GM18508 (cell line): Measurements from ENCODE around the gene FSHB.
A peak's percentile ranks its signal among the peaks of the same experiment; 100 is the strongest.
"Not testable (repeated sequence)": the region's sequence is repeated elsewhere in the genome, so short reads cannot be mapped to it uniquely, and the experiment has no call there.

Experiments
- ATAC-seq: cut with Tn5 transposase; IDR thresholded peaks from one replicate; pipeline ENCODE4 v1.9.1; 2021; ENCODE audit warnings: moderate number of reproducible peaks; ENCODE audit not compliant: insufficient read depth, unreplicated experiment

FSHB gene

GRCh38 chr11:30260813-30261212 is 30.0 kb downstream of the FSHB start:
- peak; percentile 97 for ATAC-seq

GRCh38 chr11:30261821-30262220 is 31.0 kb downstream of the FSHB start:
- no peak for ATAC-seq

DNA sequence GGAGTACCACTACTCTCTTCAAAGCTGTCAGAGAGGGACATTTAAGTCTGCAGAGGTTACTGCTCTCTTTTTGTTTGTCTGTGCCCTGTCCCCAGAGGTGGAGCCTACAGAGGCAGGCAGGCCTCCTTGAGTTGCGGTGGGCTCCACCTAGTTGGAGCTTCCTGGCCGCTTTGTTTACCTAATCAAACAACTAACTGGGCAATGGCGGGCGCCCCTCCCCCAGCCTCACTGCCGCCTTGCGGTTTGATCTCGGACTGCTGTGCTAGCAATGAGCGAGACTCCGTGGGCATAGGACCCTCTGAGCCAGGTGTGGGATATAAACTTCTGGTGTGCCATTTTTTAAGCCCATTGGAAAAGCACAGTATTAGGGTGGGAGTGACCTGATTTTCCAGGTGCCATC is 37.8 kb downstream of the FSHB start:
- ATAC-seq: not testable (repeated sequence)

DNA sequence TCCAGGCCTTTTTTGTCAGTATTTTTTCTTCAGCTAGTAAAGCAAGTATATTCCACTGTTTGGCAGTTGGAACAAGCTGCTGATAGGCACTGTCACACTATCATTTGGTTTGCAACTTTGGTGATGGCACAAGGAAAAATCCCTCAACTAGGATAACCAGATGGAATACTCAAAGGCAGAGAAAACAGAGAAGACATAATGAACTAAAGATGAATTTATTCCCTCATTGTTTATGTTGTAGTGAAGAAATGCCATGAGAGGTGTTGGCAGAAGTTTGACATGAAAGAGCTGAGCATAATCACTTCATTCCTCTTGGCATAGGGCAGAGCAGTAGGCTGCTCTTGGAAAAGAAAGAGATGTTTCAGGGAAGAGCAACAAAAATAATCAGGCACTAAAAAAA is 39.9 kb downstream of the FSHB start:
- ATAC-seq: no peak

- ATAC-seq: no peak
These were observed 46.4 kb downstream of the FSHB start for GRCh38 chr11:30277176-30277575.

DNA sequence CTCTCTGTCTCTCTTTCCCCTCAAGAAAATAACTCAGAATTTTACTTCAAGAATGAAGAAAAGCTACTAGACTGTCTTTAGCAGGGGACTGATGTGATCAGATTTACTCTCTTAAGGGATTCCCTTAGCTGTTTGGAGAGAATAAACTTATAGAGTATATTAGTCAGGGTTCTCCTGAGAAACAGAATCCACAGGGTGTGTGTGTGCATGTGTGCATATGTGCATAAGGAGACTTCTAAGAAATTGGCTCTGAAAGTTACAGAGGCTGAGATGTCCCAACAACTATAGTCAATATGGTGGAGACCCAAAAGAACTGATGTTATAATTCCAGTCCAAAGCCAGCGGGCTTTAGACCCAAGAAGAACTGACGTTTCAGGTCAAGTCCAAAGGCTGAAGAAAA is 49.0 kb downstream of the FSHB start:
- ATAC-seq: no peak

- ATAC-seq: peak; percentile 20
These were observed 50.9 kb downstream of the FSHB start for GRCh38 chr11:30281476-30282288.

GRCh38 chr11:30282289-30282631 is 51.4 kb downstream of the FSHB start:
- peak; percentile 87 for ATAC-seq
